NCI-H1092 (cell line): ENCODE results near the gene SLC38A1.
"Not testable (repeated sequence)": the region's sequence is repeated elsewhere in the genome, so short reads cannot be mapped to it uniquely, and the experiment has no call there.

Experiments
- DNase-seq: peaks from one replicate; lab custom pipeline; 2025; lab: John Stamatoyannopoulos, UW

Gene SLC38A1

GRCh38 chr12:46264057-46264456 is 4.8 kb downstream of the SLC38A1 start:
- DNase-seq, result no peak

GRCh38 chr12:46263140-46264016 is 5.5 kb downstream of the SLC38A1 start:
- no peak for DNase-seq

- no peak for DNase-seq
Measured at GRCh38 chr12:46261646-46262045, 7.2 kb downstream of the SLC38A1 start.

- DNase-seq, result no peak
Measured at GRCh38 chr12:46260913-46261476, 7.8 kb downstream of the SLC38A1 start.

- DNase-seq, result no peak
Measured at GRCh38 chr12:46260124-46260912, 8.5 kb downstream of the SLC38A1 start.

- no peak for DNase-seq
Measured at GRCh38 chr12:46259713-46260112, 9.1 kb downstream of the SLC38A1 start.

GRCh38 chr12:46259071-46259470 is 9.8 kb downstream of the SLC38A1 start:
- no peak for DNase-seq

GRCh38 chr12:46258129-46258528 is 10.7 kb downstream of the SLC38A1 start:
- no peak for DNase-seq

GRCh38 chr12:46256942-46257341 is 11.9 kb downstream of the SLC38A1 start:
- no peak for DNase-seq

- DNase-seq, result no peak
Measured at GRCh38 chr12:46253544-46254162, 15.2 kb downstream of the SLC38A1 start.

GRCh38 chr12:46251994-46252393 is 16.8 kb downstream of the SLC38A1 start:
- DNase-seq, result not testable (repeated sequence)

GRCh38 chr12:46249960-46250359 is 18.9 kb downstream of the SLC38A1 start:
- not testable (repeated sequence) for DNase-seq

- no peak for DNase-seq
Measured at GRCh38 chr12:46246021-46246700, 22.7 kb downstream of the SLC38A1 start.

- no peak for DNase-seq
Measured at GRCh38 chr12:46244997-46245396, 23.8 kb downstream of the SLC38A1 start.

GRCh38 chr12:46244273-46244915 is 24.4 kb downstream of the SLC38A1 start:
- DNase-seq, result no peak

- no peak for DNase-seq
Measured at GRCh38 chr12:46242569-46242968, 26.3 kb downstream of the SLC38A1 start.

GRCh38 chr12:46240436-46240835 is 28.4 kb downstream of the SLC38A1 start:
- no peak for DNase-seq

- no peak for DNase-seq
Measured at GRCh38 chr12:46238821-46239220, 30.0 kb downstream of the SLC38A1 start.

GRCh38 chr12:46237371-46238045 is 31.3 kb downstream of the SLC38A1 start:
- DNase-seq, result no peak

- DNase-seq, result no peak
Measured at GRCh38 chr12:46234000-46234399, 34.8 kb downstream of the SLC38A1 start.

GRCh38 chr12:46233423-46233822 is 35.4 kb downstream of the SLC38A1 start:
- DNase-seq, result peak; percentile 43
